GM21447 (cell line): ENCODE measurements around the gene EMILIN2.
"Not testable (repeated sequence)": the region's sequence is repeated elsewhere in the genome, so short reads cannot be mapped to it uniquely, and the experiment has no call there.

Source experiments
- ATAC-seq: cut with Tn5 transposase; IDR thresholded peaks from one replicate; pipeline ENCODE4 v1.9.1; 2021; ENCODE audit not compliant: unreplicated experiment

EMILIN2 gene

GRCh38 chr18:2843146-2843545 lies 3.7 kb upstream of the EMILIN2 start:
- no peak for ATAC-seq

DNA sequence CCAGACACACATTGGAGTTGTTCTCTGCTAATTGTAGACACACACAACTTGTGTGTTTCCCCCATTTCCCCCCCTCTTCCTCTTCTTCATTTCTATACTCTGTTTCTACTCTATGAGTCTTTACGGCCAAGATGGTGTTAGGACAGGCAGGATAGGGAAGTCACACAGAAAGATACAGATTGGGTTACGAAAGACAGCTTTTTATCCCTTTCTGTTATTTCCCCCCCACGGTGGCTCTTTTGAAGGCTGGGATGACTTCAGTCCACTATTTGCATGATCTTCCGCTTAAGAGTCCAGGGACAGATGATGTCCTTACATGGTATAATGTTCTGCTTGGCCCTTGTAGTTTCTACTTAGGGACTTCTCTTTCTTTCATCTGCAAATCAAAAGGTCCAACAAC lies 1.6 kb upstream of the EMILIN2 start:
- ATAC-seq, result no peak

- ATAC-seq, result peak; percentile 45
Observed at GRCh38 chr18:2847317-2848246, 776 bp downstream of the EMILIN2 start.

DNA sequence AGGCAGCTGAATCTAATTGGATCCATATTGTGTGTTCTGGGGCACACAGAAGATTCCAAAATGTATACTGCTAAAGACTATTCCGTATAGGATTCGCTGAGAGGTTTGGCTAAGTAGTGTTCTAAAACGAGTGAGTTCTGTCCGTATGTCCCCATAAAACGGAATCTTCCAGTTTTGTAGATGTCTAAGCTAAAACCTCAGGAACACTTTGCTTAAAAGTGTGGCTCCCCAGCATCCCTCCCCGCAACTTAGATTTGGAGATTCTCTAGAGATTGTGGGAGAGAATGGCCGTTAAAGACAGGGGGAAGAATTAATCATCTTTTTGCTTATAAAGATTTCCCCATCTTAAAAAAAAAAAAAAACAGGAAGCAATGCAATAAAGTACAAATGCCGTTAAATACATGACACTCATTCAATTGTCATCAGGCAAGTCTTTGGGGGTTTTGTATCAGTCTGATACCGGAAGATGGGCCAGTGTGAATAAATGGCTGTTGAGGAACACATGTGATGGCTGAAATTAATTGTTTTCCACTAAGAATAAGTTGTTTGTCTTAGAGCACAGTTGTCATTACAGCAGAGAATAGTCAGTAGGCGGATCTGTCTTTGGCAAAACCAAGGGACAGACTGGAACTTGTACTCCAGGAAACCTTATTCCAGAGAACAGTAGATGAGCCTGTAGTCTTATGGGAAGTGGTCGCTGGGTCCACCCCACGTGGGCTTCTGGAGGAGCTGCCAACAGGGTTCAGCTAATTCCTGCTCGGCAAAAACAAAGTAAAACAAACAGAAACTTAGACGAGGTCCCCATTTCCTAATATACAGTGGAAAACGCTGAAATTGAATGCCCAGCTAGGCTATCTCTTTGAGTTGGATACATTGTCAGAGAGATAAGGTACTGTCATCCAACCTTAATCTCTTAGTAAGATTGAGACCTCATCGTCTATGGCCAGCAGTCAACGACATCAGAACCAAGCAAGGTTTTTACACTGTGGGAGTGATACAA lies 1.7 kb downstream of the EMILIN2 start:
- no peak for ATAC-seq

DNA sequence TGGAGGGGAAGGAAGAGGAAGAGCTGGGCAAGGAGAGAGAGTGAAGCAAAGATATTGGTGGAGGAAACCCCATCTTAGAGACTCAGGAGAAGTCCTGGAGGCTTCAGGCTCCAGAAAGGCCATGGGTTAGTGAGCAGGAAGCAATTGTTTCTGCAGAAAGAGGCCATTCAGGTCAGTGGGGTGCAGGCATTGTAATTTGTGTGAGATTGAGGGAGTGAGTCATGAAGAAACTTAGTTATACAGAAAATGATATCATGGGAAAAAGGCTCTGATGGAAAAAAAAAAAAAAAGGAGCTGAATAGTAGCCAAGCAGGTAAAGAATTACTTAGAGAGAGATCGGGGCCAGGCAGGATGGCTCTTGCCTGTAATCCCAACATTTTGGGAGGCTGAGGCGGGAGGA lies 4.0 kb downstream of the EMILIN2 start:
- no peak for ATAC-seq

DNA sequence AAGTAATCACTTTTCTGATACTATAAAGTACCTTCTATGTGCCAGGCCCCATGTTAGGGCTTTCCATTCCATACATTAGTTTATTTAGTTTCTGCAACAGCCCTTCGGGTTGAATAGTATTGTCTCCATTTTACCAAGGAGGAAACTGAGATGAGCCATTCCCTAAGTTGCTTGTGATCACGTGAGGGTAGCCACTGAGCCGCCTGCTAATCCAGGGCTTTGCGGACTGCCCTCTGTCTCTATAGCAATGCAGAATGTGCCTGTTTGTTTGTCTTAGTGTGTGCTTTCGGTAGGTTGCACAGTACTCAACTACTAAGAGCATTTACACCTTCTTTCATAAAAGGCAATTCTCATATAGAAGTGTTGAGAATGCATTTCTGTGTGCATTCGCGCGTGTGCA lies 5.0 kb downstream of the EMILIN2 start:
- ATAC-seq, result no peak

- not testable (repeated sequence) for ATAC-seq
Observed at GRCh38 chr18:2852460-2852859, 5.7 kb downstream of the EMILIN2 start.

DNA sequence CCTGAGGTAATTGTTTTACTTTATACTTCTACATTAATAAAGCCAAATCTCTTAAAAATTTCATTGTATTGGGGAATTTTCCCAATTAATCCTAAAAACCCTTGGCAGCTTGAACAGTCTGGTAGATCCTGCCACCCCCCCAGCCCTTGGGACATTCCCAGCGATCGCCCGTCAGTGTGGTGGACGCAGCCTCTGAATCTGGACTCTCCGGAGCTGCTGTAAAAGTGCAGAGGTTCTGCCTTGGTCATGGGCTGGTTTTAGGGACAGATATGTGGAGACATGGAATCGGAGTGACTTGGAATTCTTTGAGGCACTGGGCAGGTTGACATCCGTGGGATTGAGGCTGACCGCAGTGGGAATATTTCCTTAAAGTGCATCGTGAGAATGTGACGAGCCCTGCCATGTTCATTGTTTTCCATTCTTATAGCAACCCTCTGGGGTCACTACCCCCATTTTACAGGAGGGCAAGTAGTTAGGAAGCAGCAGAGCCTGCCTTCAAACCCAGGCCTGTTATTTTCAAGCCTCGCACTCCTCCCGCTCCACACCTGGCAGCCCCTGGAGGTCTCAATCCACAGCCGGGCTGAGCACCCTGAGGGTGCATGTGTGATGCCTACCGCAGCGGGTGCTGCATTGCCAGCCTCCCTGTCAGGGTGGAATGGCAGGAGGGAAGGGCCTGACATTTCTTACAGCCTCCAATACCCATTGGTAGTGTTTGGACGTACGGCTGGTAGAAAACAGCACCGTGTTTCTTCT lies 6.5 kb downstream of the EMILIN2 start:
- no peak for ATAC-seq

GRCh38 chr18:2853926-2854664 lies 7.3 kb downstream of the EMILIN2 start:
- no peak for ATAC-seq

- ATAC-seq, result no peak
Observed at GRCh38 chr18:2854875-2855274, 8.1 kb downstream of the EMILIN2 start.

DNA sequence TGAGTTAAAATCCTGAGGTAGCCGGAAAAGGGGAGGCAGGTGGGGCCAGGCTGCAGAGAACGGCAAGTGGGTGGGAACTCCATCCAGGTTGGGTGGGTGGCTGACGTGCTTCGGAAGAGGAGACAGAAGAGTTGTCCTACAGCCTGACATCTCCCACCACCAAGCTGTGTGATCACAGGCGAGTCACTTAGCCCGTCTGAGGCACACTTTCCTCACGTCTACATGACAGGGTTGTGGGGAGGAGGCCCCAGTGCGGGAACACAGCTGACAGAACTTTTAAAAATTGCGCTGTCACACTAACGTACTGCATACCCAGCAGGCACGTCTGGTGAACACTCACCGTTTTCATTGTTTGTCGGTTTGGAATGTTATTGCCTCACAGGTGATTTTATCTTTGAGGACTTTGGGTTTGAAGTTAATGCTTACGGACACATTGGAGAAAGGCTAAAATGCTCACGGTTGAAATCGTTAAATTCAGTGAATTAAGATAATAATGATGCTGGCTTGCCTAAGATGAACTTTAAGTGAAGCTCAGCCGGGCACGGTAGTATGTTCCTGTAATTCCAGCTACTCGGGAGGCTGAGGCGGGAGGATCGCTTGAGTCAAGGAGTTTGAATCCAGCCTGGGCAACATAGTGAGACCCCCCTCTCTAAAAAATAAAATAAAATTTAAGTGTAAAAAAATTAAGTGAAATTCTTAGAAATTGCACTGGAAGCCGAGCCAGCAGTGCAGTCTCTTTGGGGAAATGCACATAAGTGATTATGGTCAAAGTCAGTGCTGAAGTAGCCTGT lies 8.9 kb downstream of the EMILIN2 start:
- no peak for ATAC-seq

- no peak for ATAC-seq
Observed at GRCh38 chr18:2856547-2857170, 9.9 kb downstream of the EMILIN2 start.

DNA sequence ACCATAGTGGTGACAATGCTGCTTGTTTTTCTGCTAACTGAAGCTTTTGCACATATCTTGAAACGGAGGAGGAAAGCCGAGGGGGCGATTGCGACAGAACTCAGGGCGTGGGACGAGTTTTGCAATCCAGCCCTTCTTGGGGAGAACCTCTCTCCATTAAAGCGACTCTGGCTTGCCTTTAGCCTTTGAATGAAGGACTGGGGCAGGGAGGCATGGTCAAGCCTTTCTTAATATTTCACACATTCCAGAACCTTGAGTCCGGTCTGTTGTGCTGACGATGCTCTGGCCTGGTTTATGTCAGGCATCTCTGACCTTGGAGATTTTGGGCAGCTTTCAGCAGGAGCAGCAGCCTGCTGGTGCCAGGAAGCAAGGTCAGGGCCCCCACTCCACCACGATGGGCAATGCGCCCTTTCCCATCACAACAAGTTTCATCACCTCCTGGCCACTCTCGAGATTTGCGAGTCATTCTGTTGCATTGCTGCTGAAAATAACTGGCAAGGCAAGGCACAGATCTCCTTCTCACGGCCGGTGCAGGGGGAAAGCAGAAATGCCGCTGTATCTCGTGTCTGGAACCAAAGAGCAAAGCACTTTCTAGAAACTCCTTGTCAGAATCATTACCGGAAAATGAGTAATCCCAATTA lies 10.8 kb downstream of the EMILIN2 start:
- ATAC-seq, result no peak

- not testable (repeated sequence) for ATAC-seq
Observed at GRCh38 chr18:2860397-2860796, 13.6 kb downstream of the EMILIN2 start.

- ATAC-seq, result not testable (repeated sequence)
Observed at GRCh38 chr18:2863997-2864396, 17.2 kb downstream of the EMILIN2 start.

GRCh38 chr18:2866465-2866864 lies 19.7 kb downstream of the EMILIN2 start:
- ATAC-seq, result not testable (repeated sequence)

DNA sequence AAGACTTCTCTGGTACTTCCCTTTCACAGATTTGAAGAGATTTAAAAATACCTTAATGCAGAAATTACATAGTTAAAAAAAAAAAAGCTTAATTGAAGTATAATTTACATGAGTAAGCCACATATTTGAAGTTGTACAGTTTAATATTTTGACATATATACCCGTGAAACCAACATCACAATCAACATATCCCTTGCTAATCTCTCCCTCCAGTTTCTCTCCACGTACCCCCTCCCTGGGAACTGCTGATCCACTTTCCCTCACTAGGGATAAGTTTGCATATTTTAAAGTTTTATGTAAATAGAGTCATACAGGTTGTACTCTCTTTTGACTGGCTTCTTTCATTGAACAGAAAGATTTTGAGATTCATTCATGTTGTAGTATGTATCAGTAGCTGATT lies 22.4 kb downstream of the EMILIN2 start:
- ATAC-seq, result no peak

GRCh38 chr18:2871111-2871720 lies 24.4 kb downstream of the EMILIN2 start:
- ATAC-seq, result no peak
